GM18508 (cell line): ENCODE results near the gene EVL.

Experiments used
- ATAC-seq: cut with Tn5 transposase; IDR thresholded peaks from one replicate; pipeline ENCODE4 v1.9.1; 2021; ENCODE audit warnings: moderate number of reproducible peaks; ENCODE audit not compliant: insufficient read depth, unreplicated experiment

Gene EVL

GRCh38 chr14:100080206-100080605 lies 15.0 kb downstream of the EVL start:
- no peak for ATAC-seq

- no peak for ATAC-seq
Observed at GRCh38 chr14:100081997-100082625, 16.9 kb downstream of the EVL start.

GRCh38 chr14:100082723-100083122 lies 17.5 kb downstream of the EVL start:
- no peak for ATAC-seq

- ATAC-seq: no peak
Observed at GRCh38 chr14:100083706-100084105, 18.5 kb downstream of the EVL start.

GRCh38 chr14:100084591-100084990 lies 19.4 kb downstream of the EVL start:
- no peak for ATAC-seq

- no peak for ATAC-seq
Observed at GRCh38 chr14:100085462-100085861, 20.2 kb downstream of the EVL start.

- no peak for ATAC-seq
Observed at GRCh38 chr14:100086361-100086760, 21.1 kb downstream of the EVL start.

- no peak for ATAC-seq
Observed at GRCh38 chr14:100088226-100088625, 23.0 kb downstream of the EVL start.

- no peak for ATAC-seq
Observed at GRCh38 chr14:100091386-100091785, 26.2 kb downstream of the EVL start.

- no peak for ATAC-seq
Observed at GRCh38 chr14:100092832-100093231, 27.6 kb downstream of the EVL start.

GRCh38 chr14:100093319-100093718 lies 28.1 kb downstream of the EVL start:
- ATAC-seq: no peak

GRCh38 chr14:100096656-100097055 lies 31.4 kb downstream of the EVL start:
- no peak for ATAC-seq

- no peak for ATAC-seq
Observed at GRCh38 chr14:100098171-100098570, 32.9 kb downstream of the EVL start.

GRCh38 chr14:100100032-100100703 lies 34.9 kb downstream of the EVL start:
- no peak for ATAC-seq

- ATAC-seq: no peak
Observed at GRCh38 chr14:100102156-100102785, 37.0 kb downstream of the EVL start.

- ATAC-seq: no peak
Observed at GRCh38 chr14:100103250-100104005, 38.2 kb downstream of the EVL start.

GRCh38 chr14:100104006-100104352 lies 38.8 kb downstream of the EVL start:
- ATAC-seq: no peak

- ATAC-seq: no peak
Observed at GRCh38 chr14:100104523-100105300, 39.5 kb downstream of the EVL start.

GRCh38 chr14:100105357-100106169 lies 40.3 kb downstream of the EVL start:
- ATAC-seq: no peak
